Measurements from ENCODE around the gene SIRPG.

SIRPG gene

GRCh38 chr20:1631309-1632151 is 26.0 kb downstream of the SIRPG start:
- TF ChIP-seq, protein P1, sequence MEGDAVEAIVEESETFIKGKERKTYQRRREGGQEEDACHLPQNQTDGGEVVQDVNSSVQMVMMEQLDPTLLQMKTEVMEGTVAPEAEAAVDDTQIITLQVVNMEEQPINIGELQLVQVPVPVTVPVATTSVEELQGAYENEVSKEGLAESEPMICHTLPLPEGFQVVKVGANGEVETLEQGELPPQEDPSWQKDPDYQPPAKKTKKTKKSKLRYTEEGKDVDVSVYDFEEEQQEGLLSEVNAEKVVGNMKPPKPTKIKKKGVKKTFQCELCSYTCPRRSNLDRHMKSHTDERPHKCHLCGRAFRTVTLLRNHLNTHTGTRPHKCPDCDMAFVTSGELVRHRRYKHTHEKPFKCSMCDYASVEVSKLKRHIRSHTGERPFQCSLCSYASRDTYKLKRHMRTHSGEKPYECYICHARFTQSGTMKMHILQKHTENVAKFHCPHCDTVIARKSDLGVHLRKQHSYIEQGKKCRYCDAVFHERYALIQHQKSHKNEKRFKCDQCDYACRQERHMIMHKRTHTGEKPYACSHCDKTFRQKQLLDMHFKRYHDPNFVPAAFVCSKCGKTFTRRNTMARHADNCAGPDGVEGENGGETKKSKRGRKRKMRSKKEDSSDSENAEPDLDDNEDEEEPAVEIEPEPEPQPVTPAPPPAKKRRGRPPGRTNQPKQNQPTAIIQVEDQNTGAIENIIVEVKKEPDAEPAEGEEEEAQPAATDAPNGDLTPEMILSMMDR (conservative IDR thresholded peaks at IDR 0.05; ENCODE audit: low read depth, low read length): no peak
- no peak for DNase-seq (ENCODE audit: low read depth)
- no peak overlapping the region for H3K4me3 ChIP-seq (ENCODE audit: low read depth, low read length)

- DNase-seq (ENCODE audit: low read depth): no peak
- H3K4me3 ChIP-seq (ENCODE audit: low read depth, low read length): no peak overlapping the region
- TF ChIP-seq, protein P1 (conservative IDR thresholded peaks at IDR 0.05; ENCODE audit: low read depth, low read length): no peak
Observed at GRCh38 chr20:1630186-1630585, 27.4 kb downstream of the SIRPG start.

- TF ChIP-seq, protein P1 (conservative IDR thresholded peaks at IDR 0.05; ENCODE audit: low read depth, low read length): no peak
- no peak for DNase-seq (ENCODE audit: low read depth)
Observed at GRCh38 chr20:1629321-1629720, 28.3 kb downstream of the SIRPG start.

GRCh38 chr20:1628621-1629020 is 29.0 kb downstream of the SIRPG start:
- no peak for DNase-seq (ENCODE audit: low read depth)
- no peak overlapping the region for H3K4me3 ChIP-seq (ENCODE audit: low read depth, low read length)
- TF ChIP-seq, protein P1 (conservative IDR thresholded peaks at IDR 0.05; ENCODE audit: low read depth, low read length): no peak

More at GRCh38 chr20:1629321-1629720, 28.3 kb downstream of the SIRPG start:
- H3K4me3 ChIP-seq (ENCODE audit: low read depth, low read length): no peak overlapping the region

DNA sequence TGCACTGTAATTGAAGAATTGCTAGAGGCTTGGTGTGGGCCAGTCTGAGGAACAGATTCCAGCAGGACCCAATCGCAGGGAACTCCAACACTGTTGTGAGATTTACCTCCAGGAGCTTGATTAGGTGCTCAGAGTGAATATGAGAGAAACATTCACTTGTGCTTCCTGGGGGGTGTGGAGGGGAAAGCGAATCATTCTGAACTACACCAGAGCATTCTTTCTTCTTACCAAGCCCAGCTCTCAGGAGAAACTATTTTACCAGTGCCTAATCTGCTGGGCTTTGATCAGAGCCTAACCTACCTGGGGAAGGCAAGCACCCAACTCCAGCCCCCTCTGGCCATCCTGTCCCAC is 30.4 kb downstream of the SIRPG start:
- TF ChIP-seq, protein P1 (conservative IDR thresholded peaks at IDR 0.05; ENCODE audit: low read depth, low read length): no peak
- DNase-seq (ENCODE audit: low read depth): no peak
- H3K4me3 ChIP-seq (ENCODE audit: low read depth, low read length): no peak overlapping the region

DNA sequence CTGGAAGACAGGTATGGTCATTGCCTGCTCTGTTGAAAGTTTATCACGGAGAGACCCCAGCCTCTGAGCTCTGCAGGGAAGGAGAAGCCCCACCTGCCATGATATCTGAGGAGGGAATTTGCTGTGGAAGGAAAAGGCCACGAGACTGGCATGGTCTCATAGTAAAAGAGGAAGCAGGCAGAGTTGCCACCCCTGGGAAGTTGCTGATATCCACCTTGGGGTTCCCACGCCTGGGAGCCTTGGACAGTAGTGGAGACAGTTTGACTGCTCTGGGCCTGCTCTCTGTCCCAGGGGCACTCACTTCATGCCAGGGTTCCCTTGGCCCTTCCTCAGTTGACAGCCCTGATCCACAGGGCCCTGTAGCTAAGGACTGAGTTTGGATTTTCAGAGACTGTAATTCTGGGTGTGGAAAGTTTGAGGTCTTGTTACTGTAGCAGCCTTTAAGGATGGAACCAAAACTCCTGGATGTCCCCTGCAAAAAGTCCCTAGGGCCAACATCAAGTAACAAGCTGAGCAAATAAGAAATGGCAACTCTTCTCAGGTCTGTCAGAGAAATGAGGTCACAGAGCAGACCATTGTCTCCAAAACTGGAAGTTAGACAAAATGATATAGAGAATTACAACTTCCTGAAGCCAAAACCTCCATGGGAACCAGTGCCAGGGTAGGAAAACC is 30.9 kb downstream of the SIRPG start:
- TF ChIP-seq, protein P1 (conservative IDR thresholded peaks at IDR 0.05; ENCODE audit: low read depth, low read length): no peak
- no peak overlapping the region for H3K4me3 ChIP-seq (ENCODE audit: low read depth, low read length)
- no peak for DNase-seq (ENCODE audit: low read depth)
